Sigmoid colon (tissue), 7 donors: ENCODE data around the gene DUOXA1. TPM values are rescaled to one million over a fixed set of nuclear protein-coding genes. Genes with fewer than 3 reads are reported as not detected.
"Not testable (repeated sequence)": the region's sequence is repeated elsewhere in the genome, so short reads cannot be mapped to it uniquely, and the experiment has no call there.

Source experiments
- DNase-seq: peaks from one replicate; pipeline ENCODE4 v3.0.0-alpha.2; 2019
- H3K27ac ChIP-seq, 4 donors: fragments of 200-600 bp; sonication (generic); one replicate each; pipeline ENCODE4 v1.5.1; 2016 to 2019; ENCODE audit warnings: mild to moderate bottlenecking in 1 of 4
- H3K27me3 ChIP-seq, 3 donors: fragments of 200-600 bp; sonication (generic); one replicate each; pipeline ENCODE4 v1.5.1; 2019; ENCODE audit warnings: mild to moderate bottlenecking in 1 of 3
- H3K36me3 ChIP-seq, 4 donors: fragments of 200-600 bp; sonication (generic); one replicate each; pipeline ENCODE4 v1.5.1; 2016 to 2019
- H3K4me1 ChIP-seq, 4 donors: fragments of 200-600 bp; sonication (generic); one replicate each; pipeline ENCODE4 v1.5.1; 2017 to 2019
- H3K4me3 ChIP-seq, 4 donors: fragments of 200-600 bp; sonication (generic); one replicate each; pipeline ENCODE4 v1.5.1; 2017 to 2019; ENCODE audit warnings: mild to moderate bottlenecking in 2 of 4, moderate library complexity in 1 of 4
- H3K9me3 ChIP-seq, 4 donors: fragments of 200-600 bp in 3 of 4; sonication (generic) in 3 of 4; one replicate each; pipeline versions ENCODE4 v1.5.1 to v1.6.1; 2013 to 2019
- CTCF ChIP-seq, 4 experiments: fragments of 450-650 bp in 3 of 4; fragments of 200-600 bp in 1 of 4; IDR thresholded peaks; one replicate each; pipeline ENCODE4 v1.5.1; 2016 to 2019; ENCODE audit warnings: antibody characterized with exemption in 4 of 4, mild to moderate bottlenecking in 3 of 4, moderate library complexity in 2 of 4
- EP300 ChIP-seq, 4 donors: sonication (generic); formaldehyde crosslinking; IDR thresholded peaks; one replicate each; pipeline ENCODE4 v1.6.1; 2017; ENCODE audit warnings: antibody characterized with exemption in 4 of 4
- POLR2A ChIP-seq, 2 donors: fragments of 450-650 bp; IDR thresholded peaks; one replicate each; pipeline ENCODE4 v1.6.1; 2016; ENCODE audit warnings: antibody characterized with exemption in 2 of 2, mild to moderate bottlenecking in 2 of 2, moderate library complexity in 2 of 2
- POLR2AphosphoS5 ChIP-seq, 4 donors: sonication (generic); formaldehyde crosslinking; IDR thresholded peaks; one replicate each; pipeline ENCODE4 v1.6.1; 2017; ENCODE audit warnings: antibody characterized with exemption in 4 of 4
- WGBS, 2 donors: extraction: QIAGEN DNeasy Blood & Tissue Kit; methylation state at CpG; one replicate each; pipeline ENCODE4 v1.1.7; 2013; 5-methylcytosine and 5-hydroxymethylcytosine counted together
- intact Hi-C: fragments of 100-400 bp; cut with DNase I; formaldehyde crosslinking; loops from one replicate; pipeline ENCODE4 v1.15.1; 2023
- polyA plus RNA-seq, 3 donors: library from polyadenylated mRNA; stranded (reverse); fragments of 200-250 nt; gene quantifications; one replicate each; pipeline ENCODE4 v1.2.3, GENCODE V29; 2013
- total RNA-seq, 4 donors: library from RNA; depleted of rRNA; stranded (reverse); fragments of >200 nt; gene quantifications; one replicate each; pipeline ENCODE4 v1.1.0, GENCODE V29; 2016
- donor health status: healthy with polysubstance abuse.
- donor health status: Bipolar disorder and iron deficiency.
- donor health status: healthy.

DUOXA1 gene
- total and polyA plus RNA-seq, 7 donors, result 0.36 to 3.1 (median 1.7) TPM; not detected in 2

GRCh38 chr15:45136378-45136764 lies 6.7 kb upstream of the DUOXA1 start:
- TF ChIP-seq POLR2AphosphoS5 (IDR thresholded peaks at IDR 0.05) (no peak), POLR2A (IDR thresholded peaks at IDR 0.05) (no peak), CTCF (IDR thresholded peaks at IDR 0.05) (no peak), EP300 (IDR thresholded peaks at IDR 0.05) (no peak)
- intact Hi-C loops, result no loop called here
- peaks cover 13 to 67% (median 26%) of the 10 kb centered on the region in 3 donors for H3K27me3 ChIP-seq
- WGBS, 2 donors, result 19 to 20% methylated on average over 10 of the region's 10 CpGs
- H3K9me3 ChIP-seq, result no peaks in the 10 kb centered on the region
- no peak for DNase-seq
- no peak overlapping the region for H3K27ac ChIP-seq
- peaks cover 0 to 8% (median 6%) of the 10 kb centered on the region in 4 donors for H3K4me1 ChIP-seq
- H3K36me3 ChIP-seq, result no peaks in the 10 kb centered on the region
- no peak overlapping the region for H3K4me3 ChIP-seq

- intact Hi-C loops, H3K9me3 ChIP-seq, H3K27ac ChIP-seq, H3K4me3 ChIP-seq, DNase-seq, H3K36me3 ChIP-seq, H3K4me1 ChIP-seq: not testable (repeated sequence)
- 17 to 18% methylated on average over 11 of the region's 37 CpGs for WGBS, 2 donors
- peaks cover 13 to 67% (median 26%) of the 10 kb centered on the region in 3 donors for H3K27me3 ChIP-seq
These were observed 6.2 kb upstream of the DUOXA1 start for GRCh38 chr15:45135705-45136377.

GRCh38 chr15:45134682-45135604 lies 5.3 kb upstream of the DUOXA1 start:
- peaks cover 0 to 10% (median 8%) of the 10 kb centered on the region in 4 donors for H3K4me1 ChIP-seq
- TF ChIP-seq CTCF (IDR thresholded peaks at IDR 0.05), result no peak
- TF ChIP-seq POLR2AphosphoS5 (IDR thresholded peaks at IDR 0.05), result no peak
- no peak for TF ChIP-seq EP300 (IDR thresholded peaks at IDR 0.05)
- TF ChIP-seq POLR2A (IDR thresholded peaks at IDR 0.05), result no peak
- H3K27ac ChIP-seq, result no peak overlapping the region
- WGBS, 2 donors, result 2 to 7% methylated on average over 57 of the region's 57 CpGs
- no peaks in the 10 kb centered on the region for H3K9me3 ChIP-seq
- no peak for DNase-seq
- intact Hi-C loops, result no loop called here
- no peaks in the 10 kb centered on the region for H3K36me3 ChIP-seq
- peaks cover 14 to 75% (median 34%) of the 10 kb centered on the region in 3 donors for H3K27me3 ChIP-seq
- H3K4me3 ChIP-seq, result peak overlapping the region in 2 of 4 donors; percentile 3 to 27

- H3K4me1 ChIP-seq, result peaks cover 0 to 19% (median 17%) of the 10 kb centered on the region in 4 donors
- no peak overlapping the region for H3K4me3 ChIP-seq
- no peak for DNase-seq
- H3K9me3 ChIP-seq, result no peaks in the 10 kb centered on the region
- TF ChIP-seq EP300 (IDR thresholded peaks at IDR 0.05) (no peak), CTCF (IDR thresholded peaks at IDR 0.05) (no peak), POLR2AphosphoS5 (IDR thresholded peaks at IDR 0.05) (no peak), POLR2A (IDR thresholded peaks at IDR 0.05) (no peak)
- H3K27ac ChIP-seq, result no peak overlapping the region
- no peaks in the 10 kb centered on the region for H3K36me3 ChIP-seq
- H3K27me3 ChIP-seq, result peaks cover 23 to 75% (median 43%) of the 10 kb centered on the region in 3 donors
- WGBS, 2 donors, result 95% methylated on average over 7 of the region's 7 CpGs
- intact Hi-C loops, result no loop called here
These were observed 4.4 kb upstream of the DUOXA1 start for GRCh38 chr15:45134046-45134445.

- no peak for DNase-seq
- intact Hi-C loops, result no loop called here
- no peaks in the 10 kb centered on the region for H3K9me3 ChIP-seq
- TF ChIP-seq POLR2A (IDR thresholded peaks at IDR 0.05) (no peak), EP300 (IDR thresholded peaks at IDR 0.05) (no peak), POLR2AphosphoS5 (IDR thresholded peaks at IDR 0.05) (no peak), CTCF (IDR thresholded peaks at IDR 0.05) (no peak)
- H3K4me1 ChIP-seq, result peaks cover 0 to 24% (median 20%) of the 10 kb centered on the region in 4 donors
- H3K36me3 ChIP-seq, result no peaks in the 10 kb centered on the region
- peaks cover 26 to 75% (median 48%) of the 10 kb centered on the region in 3 donors for H3K27me3 ChIP-seq
- no peak overlapping the region for H3K4me3 ChIP-seq
- no peak overlapping the region for H3K27ac ChIP-seq
- 81 to 85% methylated on average over 5 of the region's 5 CpGs for WGBS, 2 donors
These were observed 3.9 kb upstream of the DUOXA1 start for GRCh38 chr15:45133561-45133920.
